GM12801 (cell line): ENCODE measurements around the gene PIGT.

Source experiments
- TF ChIP-seq, protein P1 (sequence below): IDR thresholded peaks from one replicate; pipeline ENCODE4 v1.5.1; 2011; ENCODE audit warnings: control low read depth; ENCODE audit not compliant: insufficient read length; ENCODE audit errors: extremely low read depth

The PIGT gene

DNA sequence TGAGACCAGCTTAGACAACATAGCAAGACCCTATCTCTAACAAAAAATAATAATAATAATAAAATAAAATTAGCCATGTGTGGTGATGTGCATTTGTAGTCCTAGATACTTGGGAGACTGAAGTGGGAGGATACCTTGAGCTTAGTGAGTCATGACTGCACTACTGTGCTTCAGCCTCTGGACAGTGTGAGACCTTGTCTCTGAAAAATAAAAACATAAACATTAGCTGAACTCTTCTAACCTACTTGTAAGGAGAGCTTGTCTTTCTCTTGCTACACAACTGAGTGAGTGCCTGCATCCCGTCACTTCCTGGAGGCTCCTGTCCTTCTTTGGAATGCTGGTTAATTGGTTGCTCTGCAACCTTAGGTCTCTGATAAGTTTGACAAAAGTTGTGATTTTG, 13.0 kb upstream of the PIGT start:
- TF ChIP-seq, protein P1, sequence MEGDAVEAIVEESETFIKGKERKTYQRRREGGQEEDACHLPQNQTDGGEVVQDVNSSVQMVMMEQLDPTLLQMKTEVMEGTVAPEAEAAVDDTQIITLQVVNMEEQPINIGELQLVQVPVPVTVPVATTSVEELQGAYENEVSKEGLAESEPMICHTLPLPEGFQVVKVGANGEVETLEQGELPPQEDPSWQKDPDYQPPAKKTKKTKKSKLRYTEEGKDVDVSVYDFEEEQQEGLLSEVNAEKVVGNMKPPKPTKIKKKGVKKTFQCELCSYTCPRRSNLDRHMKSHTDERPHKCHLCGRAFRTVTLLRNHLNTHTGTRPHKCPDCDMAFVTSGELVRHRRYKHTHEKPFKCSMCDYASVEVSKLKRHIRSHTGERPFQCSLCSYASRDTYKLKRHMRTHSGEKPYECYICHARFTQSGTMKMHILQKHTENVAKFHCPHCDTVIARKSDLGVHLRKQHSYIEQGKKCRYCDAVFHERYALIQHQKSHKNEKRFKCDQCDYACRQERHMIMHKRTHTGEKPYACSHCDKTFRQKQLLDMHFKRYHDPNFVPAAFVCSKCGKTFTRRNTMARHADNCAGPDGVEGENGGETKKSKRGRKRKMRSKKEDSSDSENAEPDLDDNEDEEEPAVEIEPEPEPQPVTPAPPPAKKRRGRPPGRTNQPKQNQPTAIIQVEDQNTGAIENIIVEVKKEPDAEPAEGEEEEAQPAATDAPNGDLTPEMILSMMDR = no peak

DNA sequence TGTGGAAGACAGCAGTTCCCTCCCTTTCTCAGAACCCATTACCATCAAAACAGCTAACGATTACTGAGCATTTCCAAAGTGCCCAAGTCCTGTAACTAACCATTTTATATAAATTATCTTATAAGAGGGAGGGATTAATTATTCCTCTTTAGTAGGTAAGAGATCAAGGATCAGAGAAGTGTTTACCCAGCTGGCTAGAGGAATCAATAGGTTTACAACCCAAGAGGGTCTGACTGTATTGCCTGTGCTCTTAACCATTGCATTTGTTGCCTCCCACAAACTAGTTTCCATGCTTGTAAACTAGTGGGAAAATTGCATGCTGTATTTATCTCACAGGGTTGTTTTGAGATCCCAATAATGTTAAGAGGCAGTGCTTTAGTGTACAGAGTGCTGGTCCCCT, 11.5 kb upstream of the PIGT start:
- TF ChIP-seq, protein P1 = no peak

DNA sequence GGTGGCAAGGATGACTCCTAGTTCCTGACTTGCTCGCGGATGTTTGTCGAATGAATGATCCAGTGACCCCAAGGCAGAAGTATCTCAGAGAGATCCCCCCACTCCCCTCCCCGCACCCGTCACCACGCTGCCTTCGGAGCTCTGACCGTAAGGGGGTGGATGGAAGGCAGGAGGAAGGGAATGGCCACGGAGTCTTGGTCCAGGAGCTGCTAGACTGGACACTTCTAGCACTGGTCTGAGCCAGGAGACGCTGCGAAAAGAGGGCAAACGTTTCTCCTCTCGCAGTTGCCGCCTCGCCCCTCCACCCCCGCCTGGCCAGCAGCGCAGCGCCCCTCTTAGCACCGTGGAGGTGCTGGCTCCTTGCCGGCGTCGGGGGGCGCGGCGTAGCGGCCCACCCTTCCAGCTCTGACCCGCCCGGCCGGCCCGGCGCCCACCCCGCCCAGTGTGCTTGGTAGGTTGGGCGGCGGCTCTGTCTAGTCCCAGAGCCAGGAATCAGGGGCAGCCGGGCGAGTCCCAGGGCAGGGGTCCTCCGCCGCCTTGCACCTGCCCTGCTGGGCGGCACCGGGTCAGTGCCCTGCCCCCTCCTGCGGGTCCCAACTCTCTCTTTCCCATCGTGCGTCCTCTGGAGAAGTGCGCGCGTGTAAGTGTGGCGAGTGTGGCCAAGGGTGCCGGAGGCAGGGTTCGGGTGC, 10.2 kb upstream of the PIGT start:
- TF ChIP-seq, protein P1 = no peak

DNA sequence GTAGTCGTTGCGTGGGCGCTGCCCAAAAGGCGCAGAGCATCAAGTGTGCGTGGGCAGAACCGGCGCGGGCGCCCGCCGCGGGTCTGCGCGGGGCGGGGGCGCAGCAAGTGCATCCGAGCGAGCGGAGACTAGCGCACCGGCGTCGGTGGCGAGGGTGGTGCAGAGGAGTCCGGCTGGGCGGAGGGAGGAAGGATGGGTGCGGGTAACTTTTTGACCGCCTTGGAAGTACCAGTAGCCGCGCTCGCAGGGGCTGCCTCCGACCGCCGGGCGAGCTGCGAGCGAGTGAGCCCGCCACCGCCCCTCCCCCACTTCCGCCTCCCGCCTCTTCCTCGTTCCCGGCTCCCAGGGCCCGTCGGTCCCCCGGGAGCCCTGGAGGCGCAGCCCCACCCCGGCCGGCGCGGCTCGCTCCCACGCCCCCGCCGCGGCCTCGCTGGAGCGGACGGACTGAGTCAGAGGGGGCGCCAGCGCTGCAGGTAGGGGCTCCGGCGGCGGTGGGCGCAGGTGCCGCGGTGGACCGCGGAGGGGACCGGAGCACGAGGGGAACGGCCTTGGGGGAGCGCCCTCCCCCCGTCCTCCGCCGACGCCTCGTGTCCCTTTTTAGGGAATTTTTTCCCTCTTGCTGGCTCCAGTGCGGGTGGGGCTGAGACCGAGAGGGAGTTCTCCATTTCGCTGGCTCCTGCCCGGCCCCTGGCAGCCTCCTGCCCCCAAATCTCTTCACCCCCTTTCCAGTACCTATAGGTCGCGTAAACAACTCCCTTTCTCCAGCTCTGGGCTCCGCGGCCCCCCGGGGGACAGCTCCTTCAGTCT, 9.5 kb upstream of the PIGT start:
- TF ChIP-seq, protein P1 = no peak

DNA sequence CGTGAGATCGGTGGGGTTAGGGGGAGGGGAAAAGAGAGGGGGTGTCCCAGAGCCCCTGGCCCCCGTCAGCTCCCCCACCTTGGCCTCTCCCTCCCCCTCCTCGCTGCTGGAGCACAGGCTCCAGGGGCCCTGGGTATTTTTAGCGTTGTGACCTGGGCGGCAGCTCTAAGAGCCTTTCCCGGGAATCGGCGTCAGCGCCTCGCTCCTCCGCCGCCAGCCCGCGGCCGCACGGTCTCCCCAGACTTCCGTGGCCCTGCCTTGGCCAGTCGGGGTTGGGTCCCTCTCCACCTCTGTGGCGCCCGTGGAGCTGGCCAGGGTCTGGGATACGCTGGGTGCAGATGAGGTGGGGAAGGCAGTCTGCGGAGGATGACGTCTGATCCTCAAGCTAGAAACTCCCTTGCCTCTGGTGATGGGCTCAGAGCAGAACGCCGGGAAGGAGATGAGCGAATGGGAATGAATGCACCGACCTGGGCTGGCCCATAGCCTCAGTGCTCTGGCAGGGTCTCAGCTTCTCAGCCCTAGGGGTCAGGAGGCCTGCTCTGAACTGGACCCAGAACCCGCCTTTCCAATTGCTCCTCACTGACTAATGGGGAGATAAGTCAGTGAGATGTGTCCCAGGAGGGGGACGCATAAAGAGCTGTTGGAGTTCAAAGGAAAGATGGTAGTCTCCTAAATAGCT, 8.7 kb upstream of the PIGT start:
- TF ChIP-seq, protein P1 = no peak

DNA sequence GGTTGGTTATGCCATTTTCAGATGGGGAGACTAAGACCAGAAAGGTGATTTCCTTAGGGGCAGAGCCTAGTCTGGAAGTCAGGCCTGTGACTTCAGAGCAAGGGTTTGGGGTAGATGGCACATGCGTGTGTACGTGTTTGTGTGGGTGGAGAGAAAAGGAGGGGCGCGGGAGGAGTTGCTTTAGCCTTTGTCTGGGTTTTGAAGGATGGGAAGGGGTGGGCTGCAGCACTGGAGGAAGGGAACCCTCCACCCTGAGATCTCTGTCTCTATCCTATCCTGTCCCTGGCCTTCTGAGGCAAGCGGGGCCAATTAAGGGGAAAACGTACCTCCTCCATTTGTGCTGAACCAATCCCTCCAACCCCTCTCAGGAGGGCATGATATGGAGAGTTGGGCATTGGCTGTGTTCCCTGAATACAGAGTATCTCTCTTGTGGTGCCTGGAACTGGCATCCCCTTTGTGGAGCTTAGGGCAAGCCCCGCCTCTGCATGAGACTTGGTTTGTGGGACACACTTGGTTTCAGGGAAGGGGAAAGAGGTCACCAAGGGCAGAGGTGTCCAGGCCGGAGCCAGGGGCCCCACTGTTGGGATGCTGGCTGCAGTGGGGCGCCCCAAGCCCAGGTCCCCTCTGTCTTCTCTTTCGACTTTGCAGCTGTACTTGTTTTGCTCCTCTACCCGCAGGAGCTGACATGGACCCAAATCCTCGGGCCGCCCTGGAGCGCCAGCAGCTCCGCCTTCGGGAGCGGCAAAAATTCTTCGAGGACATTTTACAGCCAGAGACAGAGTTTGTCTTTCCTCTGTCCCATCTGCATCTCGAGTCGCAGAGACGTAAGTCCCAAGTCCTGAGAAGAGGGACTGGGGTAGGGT, 7.9 kb upstream of the PIGT start, which contains the start of gene DBNDD2:
TSS of gene DBNDD2 (plus strand) at position 507 of the 863 bp plus-strand sequence. CDS start at position 686, 179 bp downstream.
- TF ChIP-seq, protein P1 = no peak
